ELR (cell line): ENCODE results near the gene EMD.

Source experiments
- DNase-seq: peaks from one replicate; pipeline ENCODE4 v3.0.0-alpha.2; 2015; ENCODE audit warnings: low read depth

EMD gene

DNA sequence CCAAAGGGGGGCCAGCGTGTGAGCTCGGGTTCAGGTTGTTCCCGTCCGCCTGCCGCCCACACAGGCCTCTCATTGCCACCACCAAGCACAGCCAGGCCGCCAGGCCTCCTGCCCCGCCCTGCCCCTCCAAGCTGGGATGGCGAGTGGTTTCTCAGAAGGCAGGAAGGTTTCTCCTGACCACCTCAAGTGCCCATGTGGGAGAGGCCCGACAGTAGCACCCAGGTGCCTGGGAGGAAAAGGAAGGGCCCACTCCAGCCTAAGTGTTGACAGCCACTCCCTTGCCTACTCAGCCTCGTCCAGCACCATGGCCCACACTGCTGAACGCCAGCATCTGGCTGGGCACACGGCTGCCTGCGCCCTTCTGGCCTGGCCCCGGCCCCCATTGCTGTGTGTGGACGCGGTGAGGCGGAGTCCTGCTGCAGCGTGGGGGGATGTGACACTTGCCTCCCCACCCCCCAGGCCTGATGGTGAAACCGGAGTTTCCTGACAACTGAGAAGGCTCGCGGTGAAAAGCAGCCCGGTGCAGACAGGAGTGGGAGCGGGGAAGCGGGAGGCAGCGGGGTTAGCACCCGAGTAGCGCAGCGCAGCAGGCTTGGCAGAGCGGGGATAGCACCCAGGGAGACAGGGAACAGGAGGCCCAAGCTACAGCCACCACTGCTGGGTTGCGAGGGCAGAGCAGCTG is 23.9 kb upstream of the EMD start:
- no peak for DNase-seq

DNA sequence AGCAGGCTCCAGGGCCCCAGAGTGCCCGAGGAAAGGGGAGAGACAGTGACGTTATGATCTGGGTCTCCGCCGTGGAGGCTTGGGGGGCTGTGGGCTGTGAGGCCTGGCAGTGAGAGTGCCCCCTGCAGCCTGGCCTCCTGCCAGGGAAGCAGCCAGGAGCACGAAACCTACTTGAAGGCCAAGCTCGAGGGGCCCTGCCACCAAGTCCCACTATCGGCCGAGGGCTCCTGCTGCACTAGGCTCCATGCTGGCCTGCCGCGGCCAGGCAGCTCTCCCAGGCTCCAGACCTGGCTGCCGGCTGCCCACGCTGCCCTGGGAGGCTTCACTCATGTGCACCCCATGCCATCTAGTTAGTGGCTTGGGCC is 23.3 kb upstream of the EMD start:
- no peak for DNase-seq

DNA sequence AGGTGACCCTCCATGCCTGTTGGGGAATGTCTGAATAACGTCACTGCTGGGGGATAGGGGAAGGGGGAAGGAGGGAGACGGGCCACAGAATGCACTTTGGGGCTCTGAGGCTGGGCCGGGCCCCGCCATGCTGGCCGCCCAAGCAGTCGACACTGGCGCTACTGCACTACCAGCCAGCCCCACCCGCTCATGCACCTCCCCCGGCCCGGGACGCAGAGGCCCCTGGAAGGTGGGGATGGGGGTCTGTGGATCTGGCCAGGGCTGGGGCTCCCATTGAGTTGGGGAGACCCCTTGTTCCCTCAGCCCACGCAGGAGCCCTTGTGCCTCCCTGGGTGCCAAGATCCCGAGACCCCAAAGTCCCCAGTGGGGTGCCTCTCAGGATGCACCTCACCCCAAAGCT is 22.5 kb upstream of the EMD start:
- DNase-seq = no peak

DNA sequence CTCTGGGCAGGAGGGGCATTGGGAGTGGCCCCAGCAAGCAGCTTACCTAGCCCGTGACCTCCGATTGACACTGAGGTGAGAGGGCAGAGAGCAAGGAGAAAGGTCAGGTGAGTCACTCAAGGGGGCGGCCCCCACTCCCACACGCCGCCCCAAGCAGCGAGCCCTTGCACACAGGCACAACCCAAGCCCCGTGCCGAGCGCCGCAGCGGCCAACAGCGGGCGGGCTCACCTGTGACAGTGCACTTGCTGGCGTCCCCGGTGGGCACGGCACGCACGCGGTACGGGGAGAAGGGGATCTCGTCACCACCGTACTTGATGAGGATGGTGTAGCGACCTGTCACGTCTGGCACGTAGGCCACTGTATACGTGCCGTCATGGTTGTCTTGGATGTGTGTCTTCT is 21.9 kb upstream of the EMD start:
- no peak for DNase-seq

DNA sequence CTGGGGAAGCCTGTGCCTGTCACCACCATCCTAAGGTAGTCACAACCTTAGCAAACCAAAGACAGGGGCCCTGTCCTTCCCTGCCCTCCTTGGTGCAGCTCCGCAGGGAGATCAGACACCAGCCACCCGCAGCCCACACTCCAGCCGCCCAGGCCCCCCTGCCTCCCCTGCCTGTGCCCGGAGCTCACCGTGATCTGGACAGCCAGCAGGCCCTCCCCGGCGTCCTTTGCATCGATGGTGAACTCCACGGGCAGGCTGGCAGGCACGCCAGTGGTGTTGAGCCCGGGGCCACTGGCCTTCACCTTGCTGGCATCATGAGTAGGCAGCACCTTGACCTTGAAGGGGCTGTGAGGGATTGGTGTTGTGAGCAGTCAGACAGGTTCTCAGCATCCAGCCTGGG is 21.1 kb upstream of the EMD start:
- DNase-seq = no peak

DNA sequence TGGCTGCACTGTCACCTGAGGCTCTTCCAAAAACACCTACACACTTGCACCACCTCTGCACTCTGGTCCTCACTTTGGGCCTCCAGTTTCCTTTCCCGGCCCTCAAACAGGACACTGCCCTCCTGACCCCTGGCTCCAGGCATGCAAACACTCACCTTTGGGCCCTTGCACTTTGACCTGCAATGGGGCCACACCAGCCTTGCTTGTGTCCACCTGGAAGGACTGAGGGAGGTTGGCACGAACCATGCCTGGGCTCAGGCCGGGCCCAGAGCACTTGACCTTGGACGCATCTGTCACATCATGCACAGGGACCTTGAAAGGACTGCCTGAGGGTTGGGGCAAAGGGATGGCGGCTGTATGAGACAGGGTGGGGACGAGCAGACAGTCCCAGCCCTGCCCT is 20.3 kb upstream of the EMD start:
- no peak for DNase-seq

DNA sequence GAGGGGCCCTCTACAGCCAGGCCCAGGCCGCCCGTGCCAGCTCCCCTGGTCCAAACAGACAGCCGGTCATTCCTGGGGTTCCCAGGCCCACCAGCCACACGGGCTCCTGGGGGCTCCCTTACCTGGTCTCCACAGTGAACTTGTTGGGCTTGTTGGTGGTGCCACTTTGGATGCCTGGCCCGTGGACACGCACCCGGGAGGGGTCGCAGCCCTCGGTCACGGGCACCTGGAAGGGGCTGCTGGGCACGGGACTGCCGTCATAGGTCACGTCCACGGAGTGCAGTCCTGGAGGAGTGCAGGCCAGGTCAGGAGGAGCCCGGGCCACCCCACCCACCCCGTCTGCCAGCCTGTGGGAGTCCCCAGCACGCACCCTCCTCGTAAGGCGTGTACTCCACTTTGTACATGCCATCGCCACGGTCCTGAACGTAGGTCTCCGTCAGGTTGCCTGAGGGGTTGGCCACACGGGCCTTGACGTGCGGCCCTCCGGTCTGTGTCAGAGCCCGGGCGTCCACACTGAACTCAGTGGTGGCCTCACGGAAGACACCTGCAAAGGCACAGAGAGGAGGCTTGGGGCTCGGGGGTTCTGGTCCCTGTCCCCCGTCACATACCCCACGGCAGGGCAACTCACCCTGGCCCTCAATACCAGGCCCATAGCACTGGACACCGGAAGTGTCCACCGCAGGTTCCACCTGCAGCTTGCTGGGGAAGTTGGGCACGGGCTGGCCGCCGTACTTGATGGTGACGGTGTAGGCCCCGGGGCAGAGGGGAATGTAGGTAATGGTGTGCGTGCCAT is 19.5 kb upstream of the EMD start:
- DNase-seq = no peak

DNA sequence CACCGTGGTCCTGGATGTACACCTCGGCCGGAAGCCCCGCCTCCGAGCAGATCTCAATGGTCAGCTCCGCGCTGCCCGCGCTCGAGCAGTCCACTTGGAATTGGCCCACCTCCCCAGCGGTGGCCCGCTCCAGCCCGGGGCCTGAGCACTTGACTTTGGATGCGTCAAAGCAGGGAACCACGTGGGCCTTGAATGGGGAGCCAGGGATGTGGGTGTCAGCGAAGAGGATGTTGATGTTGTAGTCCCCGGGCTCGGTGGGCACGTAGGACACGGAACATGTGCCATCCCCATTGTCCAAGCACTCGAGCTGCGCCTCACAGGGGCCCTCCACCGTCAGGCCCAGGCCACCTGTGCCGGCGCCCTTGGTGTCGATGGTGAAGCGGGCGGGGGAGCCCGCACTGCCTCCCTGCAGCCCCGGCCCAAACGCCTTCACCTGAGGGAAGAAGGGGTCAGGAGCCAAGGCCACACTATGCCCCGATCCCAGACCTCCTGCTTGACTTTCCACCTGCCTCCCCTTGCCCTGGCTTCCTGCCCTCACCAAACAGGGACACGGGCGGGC is 18.9 kb upstream of the EMD start:
- DNase-seq = no peak

DNA sequence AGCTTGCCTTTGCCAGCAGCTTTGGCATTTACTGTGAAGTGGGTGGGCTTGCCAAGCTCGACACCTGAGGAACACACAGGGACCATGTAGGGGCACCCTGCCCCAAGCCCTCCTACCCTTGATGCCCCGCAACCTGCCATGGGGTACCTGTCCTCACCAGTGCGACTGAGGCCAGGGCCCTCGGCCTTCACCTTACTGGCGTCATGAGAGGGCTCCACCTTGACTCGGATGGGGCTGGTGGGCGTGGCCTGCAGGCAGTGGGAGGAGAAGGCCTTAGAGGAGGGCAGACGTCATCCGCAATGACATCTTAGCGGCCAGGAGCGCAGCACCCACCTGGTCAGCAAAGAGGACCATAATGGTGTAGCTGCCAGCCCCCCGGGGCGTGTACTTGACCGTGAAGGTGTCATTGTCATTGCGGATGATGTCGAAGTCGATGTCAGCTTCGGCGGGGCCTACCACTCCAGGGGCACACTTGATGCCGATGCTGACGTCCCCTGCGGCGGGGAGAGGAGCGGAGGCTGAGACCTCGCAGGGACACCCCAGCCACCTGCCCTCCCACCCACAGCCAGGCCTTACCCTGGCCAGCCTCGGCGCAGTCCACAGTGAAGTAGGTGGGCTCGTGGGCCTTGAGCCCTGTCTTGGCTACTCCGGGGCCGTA is 16.9 kb upstream of the EMD start:
- no peak for DNase-seq

DNA sequence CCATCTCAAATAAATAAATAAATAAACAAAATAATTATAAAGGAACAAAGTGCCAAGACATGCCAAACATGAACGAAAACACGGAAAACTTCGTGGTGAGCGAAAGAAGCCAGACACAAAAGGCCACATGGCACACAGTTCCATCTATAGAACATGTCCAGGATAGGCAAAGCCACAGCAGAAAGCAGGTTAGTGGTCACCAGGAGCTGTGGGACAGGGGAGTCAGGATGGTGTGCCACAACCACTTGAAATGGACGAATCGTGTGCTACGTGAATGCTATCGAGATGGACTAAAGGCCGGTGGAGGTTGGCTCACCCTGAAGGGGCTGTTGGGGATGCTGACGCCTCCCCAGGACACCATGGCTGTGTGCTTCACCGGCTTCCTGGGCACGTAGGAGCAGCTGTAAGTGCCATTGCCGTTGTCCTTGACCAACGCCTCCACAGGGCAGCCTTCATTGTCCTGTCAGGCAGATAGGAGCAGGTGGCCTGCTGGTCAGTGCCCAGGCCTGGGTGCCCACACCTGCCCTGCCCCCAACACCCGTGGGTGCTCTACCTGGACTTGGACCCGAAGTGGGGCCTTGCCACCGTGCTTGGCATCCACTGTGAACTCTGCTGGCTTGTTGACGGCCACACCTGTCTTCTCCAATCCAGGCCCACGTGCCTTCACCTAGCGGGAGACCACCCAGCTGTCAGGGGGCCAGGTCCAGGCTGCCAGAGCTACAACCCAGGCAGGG is 15.2 kb upstream of the EMD start:
- DNase-seq = no peak

DNA sequence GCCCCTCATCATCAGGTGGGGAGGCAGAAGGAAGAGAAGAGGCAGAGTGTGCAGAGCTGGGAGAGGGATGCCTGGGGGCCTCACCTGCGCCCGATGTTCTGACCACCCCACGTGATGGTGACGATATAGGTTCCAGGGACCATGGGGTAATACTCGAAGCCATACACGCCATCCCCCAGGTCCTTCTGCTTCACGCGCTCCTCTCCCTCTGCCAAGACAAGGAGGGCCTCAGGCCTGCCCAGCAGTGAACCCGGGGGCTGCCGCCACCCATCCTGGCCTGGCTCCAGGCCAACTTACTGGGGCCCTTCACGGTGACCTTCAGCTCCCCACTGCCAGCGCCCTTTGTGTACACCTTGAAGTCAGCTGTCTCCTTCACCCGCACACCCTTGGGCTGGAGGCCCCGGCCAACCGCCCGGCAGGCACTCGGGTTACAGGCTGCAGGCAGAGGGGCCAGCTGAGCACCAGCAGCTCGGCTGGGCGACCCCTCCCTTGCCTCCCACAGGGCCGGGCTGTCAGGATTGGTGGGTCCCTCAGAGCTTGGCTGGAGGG is 14.0 kb upstream of the EMD start:
- no peak for DNase-seq

DNA sequence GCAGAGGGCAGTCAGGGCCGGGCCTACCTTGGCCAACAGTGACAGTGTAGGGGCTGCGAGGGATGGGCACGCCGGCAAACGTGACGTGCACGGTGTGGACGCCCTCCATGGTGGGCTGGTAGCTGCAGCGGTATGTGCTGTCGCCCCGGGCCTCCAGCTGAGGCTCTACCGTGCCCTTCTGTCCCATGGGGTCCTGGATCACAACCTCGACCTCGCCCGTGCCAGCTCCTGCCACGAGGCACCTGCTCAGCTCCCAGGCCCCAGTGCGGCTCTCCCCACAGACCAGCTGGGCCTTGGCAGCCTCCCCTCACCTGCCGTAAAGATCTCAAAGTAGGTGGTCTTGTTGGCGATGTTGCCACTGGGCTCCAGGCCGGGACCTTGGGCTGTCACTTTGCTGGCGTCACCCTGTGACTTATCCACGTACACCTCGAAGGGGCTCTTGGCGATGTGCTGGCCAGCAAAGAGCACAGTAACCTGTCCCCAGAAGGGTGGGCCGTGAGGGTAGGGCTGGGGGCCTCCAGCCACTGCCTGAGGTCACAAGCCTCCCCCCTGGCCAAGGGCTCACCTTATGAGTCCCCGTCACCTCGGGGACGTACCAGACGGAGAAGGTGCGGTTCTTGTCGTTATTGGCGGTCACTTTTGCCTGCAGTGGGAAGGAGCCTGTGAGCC is 13.0 kb upstream of the EMD start:
- no peak for DNase-seq

DNA sequence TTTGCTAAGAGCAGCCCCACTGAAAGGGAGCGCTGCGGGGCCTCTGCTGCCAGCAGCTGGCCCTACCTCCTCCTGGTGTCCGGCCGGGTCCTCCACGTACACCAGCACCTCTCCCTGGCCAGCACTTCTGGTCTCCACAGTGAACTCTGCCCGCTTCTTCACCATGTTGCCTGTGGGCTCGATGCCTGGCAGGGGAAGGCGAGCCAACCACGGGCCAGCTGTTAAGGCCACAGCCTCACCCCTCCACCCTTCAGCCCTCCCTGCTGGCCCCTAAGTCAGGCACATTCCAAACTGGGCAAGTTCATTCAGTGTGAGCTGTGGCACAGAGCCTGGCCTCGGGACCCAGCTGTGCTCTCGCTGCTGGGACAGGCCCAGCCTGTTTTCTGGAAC is 12.4 kb upstream of the EMD start:
- no peak for DNase-seq

DNA sequence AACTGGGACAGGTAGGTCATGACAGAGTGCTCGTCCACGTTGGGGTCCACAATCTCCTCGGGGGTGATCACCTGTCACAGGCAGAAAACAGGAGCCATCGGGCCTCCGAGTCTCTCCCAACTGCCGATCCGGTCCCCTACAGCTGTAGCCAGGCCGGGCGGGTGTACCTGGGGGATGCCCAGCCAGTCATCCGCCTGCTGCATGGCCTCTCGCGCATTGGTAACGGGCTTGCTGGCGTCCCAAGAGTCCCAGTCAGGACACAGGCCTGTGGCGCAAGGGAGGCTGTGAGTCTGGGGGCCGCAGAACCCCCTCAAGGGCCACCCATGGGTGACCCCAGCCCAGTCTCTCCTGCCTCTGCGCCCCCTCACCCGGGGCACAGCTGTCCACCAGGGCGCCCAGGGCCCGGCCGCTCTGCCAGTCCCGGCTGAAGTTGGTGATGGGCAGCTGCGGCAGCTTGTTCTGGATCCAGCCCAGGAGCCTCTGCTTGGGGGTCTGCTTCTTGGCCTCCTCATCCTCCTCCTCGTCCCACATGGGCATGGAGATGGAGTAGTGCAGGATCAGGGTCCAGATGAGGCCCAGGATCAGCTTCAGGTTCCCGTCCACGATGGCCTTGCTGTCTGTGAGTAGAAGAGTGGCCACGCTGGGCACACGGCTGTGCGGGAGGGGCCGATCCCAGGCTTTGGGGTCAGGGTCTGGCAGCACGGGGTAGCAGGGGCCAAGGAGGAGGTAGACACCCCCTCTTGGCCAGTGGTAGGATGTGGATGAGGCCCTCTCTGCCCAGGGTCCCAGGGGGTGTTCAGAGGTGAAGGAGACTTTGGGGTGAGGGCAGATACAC is 11.4 kb upstream of the EMD start:
- DNase-seq = no peak

DNA sequence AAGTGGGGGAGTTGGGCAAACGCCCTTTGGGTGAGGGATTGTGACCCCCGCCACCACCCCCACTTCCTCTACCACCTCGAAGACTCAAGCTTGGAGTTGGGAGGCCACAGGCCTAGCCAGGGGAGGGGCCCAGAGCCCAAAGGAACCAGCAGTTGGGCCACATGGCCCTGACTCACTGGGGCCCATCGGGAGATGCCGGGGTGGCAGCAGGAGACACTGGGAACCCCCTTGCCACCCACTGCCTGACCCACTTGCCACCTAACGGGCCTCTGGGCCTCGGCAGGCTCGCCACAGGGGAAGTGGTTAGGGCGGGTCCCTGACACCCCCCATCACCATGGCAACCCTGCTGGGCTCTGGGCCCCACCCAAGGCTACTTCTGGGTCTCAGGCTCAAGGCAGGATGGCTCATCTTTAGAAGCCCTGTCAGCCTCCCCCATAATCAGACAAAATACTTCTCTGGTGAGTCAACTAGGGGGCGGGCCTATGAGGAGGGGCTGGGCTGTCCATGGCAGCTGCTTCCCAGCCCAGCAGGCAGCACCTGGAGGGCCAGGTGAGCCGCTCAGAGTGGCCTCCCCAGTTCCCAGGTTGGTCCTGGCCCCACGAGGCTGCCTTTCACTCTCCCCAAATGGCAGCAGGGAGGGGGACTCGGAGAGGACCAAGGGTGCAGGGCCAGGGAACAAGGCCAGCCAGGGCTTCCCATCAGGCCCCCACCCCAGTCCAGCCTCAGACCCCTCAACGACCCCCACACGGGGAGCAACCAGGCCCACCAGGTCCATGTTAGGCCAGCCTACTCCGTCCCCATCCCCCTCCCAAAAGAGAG is 10.3 kb upstream of the EMD start:
- DNase-seq = peak; percentile 97

DNA sequence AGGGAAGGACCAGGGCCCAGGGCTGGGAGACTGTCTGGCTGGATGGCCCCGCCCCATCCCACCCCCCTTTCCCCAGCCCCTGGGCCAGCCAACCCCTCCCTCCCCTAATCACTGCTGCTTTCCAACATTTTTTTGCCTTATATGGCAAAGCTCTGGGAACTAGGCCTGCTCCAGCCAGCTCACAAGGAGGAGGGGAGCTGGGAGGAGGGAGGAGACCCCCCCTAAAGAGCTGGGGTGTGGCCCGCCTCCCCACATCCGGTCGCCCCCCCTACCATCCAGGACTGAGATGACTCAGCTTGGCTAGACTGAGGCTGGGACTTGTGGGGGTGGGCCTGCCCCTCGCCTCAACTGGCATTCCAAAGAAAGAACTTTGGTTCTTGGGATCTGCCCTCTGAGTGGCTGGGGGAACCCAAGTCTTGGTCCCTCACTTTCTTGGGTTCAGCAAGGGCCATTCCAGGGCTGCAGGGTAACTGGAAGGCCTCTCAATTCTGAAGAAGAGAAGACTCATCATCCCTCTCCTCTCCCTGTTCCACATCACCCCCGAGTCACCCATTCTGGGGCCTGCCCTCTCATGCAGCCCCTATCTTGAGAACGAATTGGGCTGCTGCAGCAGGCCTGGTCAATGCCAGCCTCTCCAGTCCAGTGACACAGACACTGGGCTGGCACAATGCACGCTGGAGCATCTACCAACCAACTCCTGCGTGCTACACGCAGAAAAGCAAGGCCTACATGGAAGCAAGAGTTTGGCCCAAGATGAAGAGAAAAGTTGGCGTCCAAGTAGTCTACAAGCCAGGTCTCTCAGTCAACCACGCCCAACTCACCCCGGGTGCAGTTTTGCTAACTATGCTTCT is 9.4 kb upstream of the EMD start:
- DNase-seq = peak; percentile 95

DNA sequence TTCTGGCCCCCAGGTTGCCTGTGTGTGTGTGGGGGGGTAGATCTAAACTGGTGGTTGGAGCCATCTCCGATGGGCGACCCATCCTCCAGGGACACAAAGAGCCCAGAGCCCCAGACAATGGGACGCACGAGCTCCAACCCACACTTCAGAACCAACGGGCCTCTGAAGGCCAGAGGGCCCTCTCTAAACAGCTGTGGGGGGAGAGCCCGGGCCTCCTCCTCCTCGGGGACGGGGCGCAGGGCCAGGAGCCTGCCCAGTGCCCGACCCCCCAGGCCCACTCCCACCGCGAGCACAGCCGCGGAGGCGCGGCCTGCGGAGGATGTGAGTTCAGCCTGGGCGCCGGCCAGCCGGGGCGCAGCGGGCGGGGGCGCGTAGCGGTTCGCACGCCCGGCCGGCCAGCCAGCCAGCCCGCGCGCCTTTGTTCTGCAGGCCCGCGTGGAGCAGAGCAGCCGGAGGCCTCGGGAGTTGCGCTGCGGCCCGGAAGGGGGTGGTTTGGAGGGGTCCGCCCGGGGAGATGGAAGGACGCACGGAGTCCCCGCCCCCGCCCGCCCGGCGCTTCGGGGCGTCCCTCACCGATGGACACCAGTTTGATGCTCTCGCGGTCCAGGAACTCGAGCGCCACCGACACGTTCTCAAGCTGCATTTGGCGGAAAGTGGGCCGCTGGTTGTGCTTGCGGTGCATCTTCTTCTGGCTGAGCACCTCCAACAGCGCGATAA is 8.6 kb upstream of the EMD start:
- peak; percentile 27 for DNase-seq
